Neuronal stem cell (in vitro differentiated cells): ENCODE data around the gene STK40.

ENCODE experiments used
- DNase-seq: peaks from one replicate; pipeline ENCODE4 v3.0.0-alpha.2; 2013; ENCODE audit warnings: low spot score
- H2AFZ ChIP-seq: one replicate; pipeline ENCODE4 v1.6.1; 2013; ENCODE audit warnings: mild to moderate bottlenecking, low read length, inconsistent platforms
- H2AK5ac ChIP-seq: 2 replicates; pipeline ENCODE4 v1.6.1; 2013; ENCODE audit warnings: low read depth, mild to moderate bottlenecking, inconsistent platforms, low read length, moderate library complexity, mixed read lengths
- H2BK120ac ChIP-seq: 2 replicates; pipeline ENCODE4 v1.6.1; 2013; ENCODE audit warnings: low read depth, mild to moderate bottlenecking, inconsistent platforms, low read length, moderate library complexity, mixed read lengths
- H2BK12ac ChIP-seq: one replicate; pipeline ENCODE4 v1.6.1; 2013; ENCODE audit warnings: low read length, inconsistent platforms
- H2BK15ac ChIP-seq: 2 replicates; pipeline ENCODE4 v1.6.1; 2013; ENCODE audit warnings: mild to moderate bottlenecking, low read length, inconsistent platforms, mixed read lengths
- H2BK5ac ChIP-seq: one replicate; pipeline ENCODE4 v1.6.1; 2013; ENCODE audit warnings: inconsistent platforms, mild to moderate bottlenecking, low read length, moderate library complexity
- H3K14ac ChIP-seq: one replicate; pipeline ENCODE4 v1.6.1; 2013; ENCODE audit warnings: low read length, inconsistent platforms
- H3K18ac ChIP-seq: 2 replicates; pipeline ENCODE4 v1.6.1; 2013; ENCODE audit warnings: low read length, inconsistent platforms
- H3K23ac ChIP-seq: 2 replicates; pipeline ENCODE4 v1.6.1; 2013; ENCODE audit warnings: low read depth, mild to moderate bottlenecking, mixed read lengths, low read length, inconsistent platforms; ENCODE audit not compliant: poor library complexity
- H3K27ac ChIP-seq: replicated peaks from 3 replicates; pipeline ENCODE4 v1.5.1; 2013; ENCODE audit warnings: low read length, inconsistent platforms
- H3K27me3 ChIP-seq, 3 experiments: 2 replicates each; pipeline ENCODE4 v1.6.1; 2013; ENCODE audit warnings: low read length in 3 of 3, mild to moderate bottlenecking in 2 of 3, inconsistent platforms in 1 of 3, low read depth in 1 of 3, mixed read lengths in 1 of 3, moderate library complexity in 1 of 3; ENCODE audit not compliant: control insufficient read depth in 3 of 3, insufficient read depth in 3 of 3
- H3K36me3 ChIP-seq, 2 donors: replicated peaks in 1 of 2; 2 replicates each; pipeline ENCODE4 v1.6.1; 2013; ENCODE audit warnings: low read length in 2 of 2; ENCODE audit not compliant: control insufficient read depth in 2 of 2, insufficient read depth in 2 of 2
- H3K4ac ChIP-seq: 2 replicates; pipeline ENCODE4 v1.6.1; 2013; ENCODE audit warnings: inconsistent platforms, mild to moderate bottlenecking, low read length, moderate library complexity
- H3K4me1 ChIP-seq, 2 donors: 1 replicate in 1 of 2; 2 replicates in 1 of 2; pipeline ENCODE4 v1.6.1; 2013; ENCODE audit warnings: low read length in 2 of 2, low read depth in 1 of 2; ENCODE audit not compliant: control insufficient read depth in 2 of 2, insufficient read depth in 1 of 2
- H3K4me2 ChIP-seq: one replicate; pipeline ENCODE4 v1.6.1; 2013; ENCODE audit warnings: mild to moderate bottlenecking, low read length, inconsistent platforms; ENCODE audit not compliant: insufficient read depth, poor library complexity, severe bottlenecking
- H3K4me3 ChIP-seq, 2 donors: 2 replicates each; pipeline ENCODE4 v1.5.1; 2013; ENCODE audit warnings: low read length in 2 of 2, mild to moderate bottlenecking in 2 of 2, inconsistent platforms in 1 of 2, moderate library complexity in 1 of 2
- H3K79me1 ChIP-seq: one replicate; pipeline ENCODE4 v1.6.1; 2013; ENCODE audit warnings: low read depth, mild to moderate bottlenecking, inconsistent platforms, low read length, moderate library complexity
- H3K9ac ChIP-seq: one replicate; pipeline ENCODE4 v1.6.1; 2013; ENCODE audit warnings: mild to moderate bottlenecking, low read depth, low read length, inconsistent platforms; ENCODE audit not compliant: poor library complexity
- H3K9me3 ChIP-seq, 2 donors: replicated peaks in 1 of 2; 2 replicates each; pipeline versions ENCODE3 to v1.6.1; 2013; ENCODE audit warnings: low read length in 2 of 2, mild to moderate bottlenecking in 2 of 2, inconsistent platforms in 1 of 2, low read depth in 1 of 2, mixed read lengths in 1 of 2, moderate library complexity in 1 of 2; ENCODE audit not compliant: control insufficient read depth in 2 of 2, insufficient read depth in 1 of 2
- H4K8ac ChIP-seq: one replicate; pipeline ENCODE4 v1.6.1; 2013; ENCODE audit warnings: low read depth, mild to moderate bottlenecking, inconsistent platforms, low read length, moderate library complexity
- H4K91ac ChIP-seq: one replicate; pipeline ENCODE4 v1.6.1; 2013; ENCODE audit warnings: low read length, low read depth, mild to moderate bottlenecking, inconsistent platforms; ENCODE audit not compliant: poor library complexity
- WGBS, 2 donors: extraction: QIAGEN DNeasy Blood & Tissue Kit; methylation state at CpG; one replicate each; pipeline ENCODE4 v1.1.7; 2013; ENCODE audit warnings: missing lambda C conversion rate in 2 of 2, mixed read lengths in 1 of 2; ENCODE audit not compliant: insufficient read length in 2 of 2, insufficient replicate concordance in 1 of 2; ENCODE audit errors: extremely low coverage in 2 of 2; 5-methylcytosine and 5-hydroxymethylcytosine counted together

The STK40 gene

GRCh38 chr1:36322786-36323635 lies 62.7 kb downstream of the STK40 start:
- Histone ChIP-seq H3K36me3 (peaks cover 0 to 37% of the 10 kb centered on the region in 2 donors), H3K27me3 (peaks cover 0 to 40% (median 2%) of the 10 kb centered on the region in 3 experiments), H3K9ac (peak overlapping the region; percentile 91), H2BK15ac (peak overlapping the region; percentile 90), H2BK120ac (no peak overlapping the region), H3K4me2 (peak overlapping the region; percentile 89), H3K79me1 (no peaks in the 10 kb centered on the region), H3K4me3 (peak overlapping the region; percentile 45 to 85), H2AK5ac (peak overlapping the region; percentile 98), H3K4ac (no peak overlapping the region), H4K91ac (no peak overlapping the region), H2BK5ac (peak overlapping the region; percentile 83), H3K27ac (no peak overlapping the region), H2AFZ (peak overlapping the region; percentile 87), H3K4me1 (peaks cover 14 to 25% of the 10 kb centered on the region in 2 donors), H3K23ac (peak overlapping the region; percentile 98), H3K9me3 (peaks cover 0 to 2% of the 10 kb centered on the region in 2 donors), H3K18ac (peak overlapping the region; percentile 97), H3K14ac (peak overlapping the region; percentile 47), H2BK12ac (peak overlapping the region; percentile 4), H4K8ac (peak overlapping the region; percentile 31)
- whole genome bisulfite sequencing, 2 donors, result no CpG with 5 or more reads among the region's 83 CpGs
- DNase-seq, result peak; percentile 33

GRCh38 chr1:36322041-36322785 lies 63.5 kb downstream of the STK40 start:
- Histone ChIP-seq H3K9me3 (peaks cover 0 to 2% of the 10 kb centered on the region in 2 donors), H3K23ac (peak overlapping the region; percentile 98), H3K79me1 (no peaks in the 10 kb centered on the region), H3K9ac (peak overlapping the region; percentile 55), H4K8ac (no peak overlapping the region), H3K4me1 (peaks cover 14 to 25% of the 10 kb centered on the region in 2 donors), H2AK5ac (peak overlapping the region; percentile 98), H3K14ac (peak overlapping the region; percentile 47), H3K18ac (peak overlapping the region; percentile 97), H3K4me2 (peak overlapping the region; percentile 89), H2BK15ac (peak overlapping the region; percentile 90), H2BK5ac (peak overlapping the region; percentile 79), H3K36me3 (peaks cover 0 to 43% of the 10 kb centered on the region in 2 donors), H3K4ac (peak overlapping the region; percentile 91), H3K27ac (no peak overlapping the region), H3K27me3 (peaks cover 0 to 40% (median 2%) of the 10 kb centered on the region in 3 experiments), H2BK120ac (peak overlapping the region; percentile 74), H3K4me3 (peak overlapping the region; percentile 45 to 85), H4K91ac (no peak overlapping the region), H2BK12ac (peak overlapping the region; percentile 79), H2AFZ (no peak overlapping the region)
- WGBS, 2 donors, result no CpG with 5 or more reads among the region's 67 CpGs
- DNase-seq, result no peak

GRCh38 chr1:36321119-36321951 lies 64.4 kb downstream of the STK40 start:
- peak overlapping the region; percentile 10 for H3K4ac ChIP-seq
- H3K4me3 ChIP-seq, result peak overlapping the region; percentile 4 to 75
- H3K14ac ChIP-seq, result peak overlapping the region; percentile 98
- H3K27me3 ChIP-seq, result peaks cover 0 to 40% (median 2%) of the 10 kb centered on the region in 3 experiments
- peak overlapping the region; percentile 74 for H2BK120ac ChIP-seq
- H3K18ac ChIP-seq, result peak overlapping the region; percentile 97
- no peak overlapping the region for H2AFZ ChIP-seq
- H3K9ac ChIP-seq, result peak overlapping the region; percentile 78
- H3K79me1 ChIP-seq, result no peaks in the 10 kb centered on the region
- DNase-seq, result peak; percentile 61
- peaks cover 0 to 44% of the 10 kb centered on the region in 2 donors for H3K36me3 ChIP-seq
- H3K23ac ChIP-seq, result peak overlapping the region; percentile 98
- peak overlapping the region; percentile 56 for H3K27ac ChIP-seq
- H4K91ac ChIP-seq, result no peak overlapping the region
- peak overlapping the region; percentile 79 for H2BK5ac ChIP-seq
- H3K4me1 ChIP-seq, result peaks cover 14 to 25% of the 10 kb centered on the region in 2 donors
- H2BK12ac ChIP-seq, result peak overlapping the region; percentile 47
- peak overlapping the region; percentile 90 for H2BK15ac ChIP-seq
- no peak overlapping the region for H4K8ac ChIP-seq
- H3K9me3 ChIP-seq, result peaks cover 0 to 2% of the 10 kb centered on the region in 2 donors
- H3K4me2 ChIP-seq, result peak overlapping the region; percentile 89
- peak overlapping the region; percentile 98 for H2AK5ac ChIP-seq
- no CpG with 5 or more reads among the region's 59 CpGs for WGBS, 2 donors
